ENCODE measurements around the gene WDR70.

DNA sequence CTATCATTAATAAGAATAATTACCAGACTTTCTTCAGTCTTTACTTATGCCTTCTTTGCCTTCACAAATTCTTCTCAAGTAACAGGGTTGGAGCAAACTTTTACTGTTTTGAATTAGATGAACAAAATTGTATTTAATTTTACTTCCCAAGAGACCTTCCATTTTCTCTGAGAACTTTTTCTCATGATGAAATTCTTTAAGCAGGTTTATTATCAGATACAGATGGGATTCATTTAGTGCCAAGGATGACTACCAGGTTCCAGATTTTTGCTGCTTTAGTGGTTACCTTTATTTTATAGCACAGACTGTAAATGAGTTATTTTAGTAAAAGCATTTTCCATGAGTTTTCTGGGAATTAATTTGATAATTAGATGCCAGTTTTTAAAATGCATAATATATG is 335.6 kb downstream of the WDR70 start:
- TF ChIP-seq, protein P1, sequence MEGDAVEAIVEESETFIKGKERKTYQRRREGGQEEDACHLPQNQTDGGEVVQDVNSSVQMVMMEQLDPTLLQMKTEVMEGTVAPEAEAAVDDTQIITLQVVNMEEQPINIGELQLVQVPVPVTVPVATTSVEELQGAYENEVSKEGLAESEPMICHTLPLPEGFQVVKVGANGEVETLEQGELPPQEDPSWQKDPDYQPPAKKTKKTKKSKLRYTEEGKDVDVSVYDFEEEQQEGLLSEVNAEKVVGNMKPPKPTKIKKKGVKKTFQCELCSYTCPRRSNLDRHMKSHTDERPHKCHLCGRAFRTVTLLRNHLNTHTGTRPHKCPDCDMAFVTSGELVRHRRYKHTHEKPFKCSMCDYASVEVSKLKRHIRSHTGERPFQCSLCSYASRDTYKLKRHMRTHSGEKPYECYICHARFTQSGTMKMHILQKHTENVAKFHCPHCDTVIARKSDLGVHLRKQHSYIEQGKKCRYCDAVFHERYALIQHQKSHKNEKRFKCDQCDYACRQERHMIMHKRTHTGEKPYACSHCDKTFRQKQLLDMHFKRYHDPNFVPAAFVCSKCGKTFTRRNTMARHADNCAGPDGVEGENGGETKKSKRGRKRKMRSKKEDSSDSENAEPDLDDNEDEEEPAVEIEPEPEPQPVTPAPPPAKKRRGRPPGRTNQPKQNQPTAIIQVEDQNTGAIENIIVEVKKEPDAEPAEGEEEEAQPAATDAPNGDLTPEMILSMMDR (conservative IDR thresholded peaks at IDR 0.05) = no peak
- TF ChIP-seq EZH2 (IDR thresholded peaks at IDR 0.05; ENCODE audit: low read depth) = no peak

Measured in PC-9 (cell line).